Ishikawa (cell line): Measurements from ENCODE around the gene MGLL.

Experiments used
- CEBPB ChIP-seq: IDR thresholded peaks from 2 replicates; pipeline ENCODE4 v1.6.1; 2012
- EGR1 ChIP-seq: IDR thresholded peaks from 2 replicates; pipeline ENCODE4 v1.6.1; 2012
- EP300 ChIP-seq: IDR thresholded peaks from 2 replicates; pipeline ENCODE4 v1.6.1; 2012; ENCODE audit warnings: borderline replicate concordance
- MAX ChIP-seq: IDR thresholded peaks from 2 replicates; pipeline ENCODE4 v1.6.1; 2012
- NFIC ChIP-seq: IDR thresholded peaks from 2 replicates; pipeline ENCODE4 v1.6.1; 2012
- TAF1 ChIP-seq: IDR thresholded peaks from 2 replicates; pipeline ENCODE4 v1.6.1; 2012; ENCODE audit warnings: low read depth, mild to moderate bottlenecking
- TCF12 ChIP-seq: IDR thresholded peaks from 2 replicates; pipeline ENCODE4 v1.6.1; 2012; ENCODE audit warnings: low read depth
- YY1 ChIP-seq: IDR thresholded peaks from 2 replicates; pipeline ENCODE4 v1.6.1; 2012; ENCODE audit warnings: low read depth

GRCh38 chr3:127770671-127771355 is 51.5 kb downstream of the MGLL start:
- TF ChIP-seq EGR1 (no peak), YY1 (no peak), EP300 (no peak), NFIC (no peak), TAF1 (no peak), MAX (no peak), CEBPB (no peak), TCF12 (no peak)
